Activated naive CD8-positive, alpha-beta T cell treated with anti-CD3 and anti-CD28 coated beads, Interleukin-2, amount 50 U/mL, for 24 hours (primary cell): ENCODE measurements around the gene BTBD2.

Experiments
- ATAC-seq: fragments of 150-1000 bp; cut with Tn5 transposase; one replicate; pipeline ENCODE4 v1.10.0; 2021
- DNase-seq: peaks from one replicate; pipeline ENCODE4 v3.0.0; 2021
- H3K27ac Mint-ChIP-seq: one replicate; pipeline ENCODE4 v1.8.0; 2021; ENCODE audit warnings: mild to moderate bottlenecking, mixed read lengths
- H3K27me3 Mint-ChIP-seq: one replicate; pipeline ENCODE4 v1.8.0; 2021; ENCODE audit warnings: mixed read lengths
- H3K36me3 Mint-ChIP-seq: one replicate; pipeline ENCODE4 v1.8.0; 2021; ENCODE audit warnings: low read depth, mixed read lengths
- H3K4me1 Mint-ChIP-seq: one replicate; pipeline ENCODE4 v1.8.0; 2021; ENCODE audit warnings: mixed read lengths
- H3K4me3 Mint-ChIP-seq: one replicate; pipeline ENCODE4 v1.8.0; 2021; ENCODE audit warnings: mild to moderate bottlenecking, moderate library complexity, mixed read lengths
- H3K9me3 Mint-ChIP-seq: one replicate; pipeline ENCODE4 v1.8.0; 2021; ENCODE audit warnings: mixed read lengths

BTBD2 gene

GRCh38 chr19:2046046-2046907 lies 30.8 kb upstream of the BTBD2 start:
- Mint-ChIP-seq H3K4me1 (peaks cover 45% of the 10 kb centered on the region), H3K36me3 (no peaks in the 10 kb centered on the region)
- no peak for ATAC-seq

GRCh38 chr19:2045501-2046045 lies 30.1 kb upstream of the BTBD2 start:
- H3K9me3 Mint-ChIP-seq, result no peaks in the 10 kb centered on the region
- H3K27me3 Mint-ChIP-seq, result no peaks in the 10 kb centered on the region
- DNase-seq, result no peak
- no peak overlapping the region for H3K4me3 Mint-ChIP-seq
- H3K4me1 Mint-ChIP-seq, result peaks cover 49% of the 10 kb centered on the region
- no peak overlapping the region for H3K27ac Mint-ChIP-seq
- H3K36me3 Mint-ChIP-seq, result peaks cover 3% of the 10 kb centered on the region
- ATAC-seq, result no peak

More at GRCh38 chr19:2046046-2046907, 30.8 kb upstream of the BTBD2 start:
- no peak for DNase-seq
- Mint-ChIP-seq H3K27ac (no peak overlapping the region), H3K9me3 (no peaks in the 10 kb centered on the region), H3K27me3 (no peaks in the 10 kb centered on the region), H3K4me3 (no peak overlapping the region)

GRCh38 chr19:2044709-2045500 lies 29.4 kb upstream of the BTBD2 start:
- H3K9me3 Mint-ChIP-seq, result no peaks in the 10 kb centered on the region
- H3K36me3 Mint-ChIP-seq, result peaks cover 3% of the 10 kb centered on the region
- peaks cover 47% of the 10 kb centered on the region for H3K4me1 Mint-ChIP-seq

GRCh38 chr19:2043961-2044708 lies 28.6 kb upstream of the BTBD2 start:
- Mint-ChIP-seq H3K36me3 (peaks cover 3% of the 10 kb centered on the region), H3K27me3 (no peaks in the 10 kb centered on the region), H3K4me3 (no peak overlapping the region), H3K4me1 (peaks cover 41% of the 10 kb centered on the region), H3K27ac (no peak overlapping the region), H3K9me3 (no peaks in the 10 kb centered on the region)
- ATAC-seq (no peak), DNase-seq (no peak)

More at GRCh38 chr19:2044709-2045500, 29.4 kb upstream of the BTBD2 start:
- ATAC-seq (no peak), DNase-seq (no peak)
- Mint-ChIP-seq H3K4me3 (no peak overlapping the region), H3K27ac (no peak overlapping the region), H3K27me3 (no peaks in the 10 kb centered on the region)

GRCh38 chr19:2043251-2043641 lies 27.7 kb upstream of the BTBD2 start:
- Mint-ChIP-seq H3K4me1 (peaks cover 34% of the 10 kb centered on the region), H3K36me3 (peaks cover 3% of the 10 kb centered on the region), H3K9me3 (no peaks in the 10 kb centered on the region), H3K27ac (peak overlapping the region; percentile 64), H3K27me3 (no peaks in the 10 kb centered on the region), H3K4me3 (peak overlapping the region; percentile 62)
- DNase-seq, result no peak
- ATAC-seq, result no peak

GRCh38 chr19:2042485-2043250 lies 27.2 kb upstream of the BTBD2 start:
- Mint-ChIP-seq H3K9me3 (no peaks in the 10 kb centered on the region), H3K36me3 (peaks cover 3% of the 10 kb centered on the region), H3K27ac (peak overlapping the region; percentile 64), H3K27me3 (no peaks in the 10 kb centered on the region), H3K4me3 (peak overlapping the region; percentile 62), H3K4me1 (peaks cover 29% of the 10 kb centered on the region)
- ATAC-seq, result no peak
- no peak for DNase-seq

GRCh38 chr19:2041683-2042484 lies 26.4 kb upstream of the BTBD2 start:
- Mint-ChIP-seq H3K36me3 (peaks cover 3% of the 10 kb centered on the region), H3K4me1 (peaks cover 25% of the 10 kb centered on the region), H3K4me3 (peak overlapping the region; percentile 70), H3K27ac (peak overlapping the region; percentile 84), H3K9me3 (no peaks in the 10 kb centered on the region), H3K27me3 (no peaks in the 10 kb centered on the region)
- ATAC-seq, result peak; percentile 90
- peak; percentile 100 for DNase-seq

- DNase-seq (no peak), ATAC-seq (no peak)
- H3K4me1 Mint-ChIP-seq, result peaks cover 22% of the 10 kb centered on the region
These were observed 25.8 kb upstream of the BTBD2 start for GRCh38 chr19:2041433-2041682.

GRCh38 chr19:2040647-2041432 lies 25.3 kb upstream of the BTBD2 start:
- H3K4me3 Mint-ChIP-seq, result peak overlapping the region; percentile 70
- DNase-seq (no peak), ATAC-seq (no peak)
- H3K4me1 Mint-ChIP-seq, result peaks cover 22% of the 10 kb centered on the region
- no peaks in the 10 kb centered on the region for H3K9me3 Mint-ChIP-seq
- H3K27me3 Mint-ChIP-seq, result no peaks in the 10 kb centered on the region
- peaks cover 3% of the 10 kb centered on the region for H3K36me3 Mint-ChIP-seq
- H3K27ac Mint-ChIP-seq, result peak overlapping the region; percentile 84

More at GRCh38 chr19:2041433-2041682, 25.8 kb upstream of the BTBD2 start:
- H3K36me3 Mint-ChIP-seq, result peaks cover 3% of the 10 kb centered on the region
- no peaks in the 10 kb centered on the region for H3K9me3 Mint-ChIP-seq
- peak overlapping the region; percentile 84 for H3K27ac Mint-ChIP-seq
- peak overlapping the region; percentile 70 for H3K4me3 Mint-ChIP-seq
- no peaks in the 10 kb centered on the region for H3K27me3 Mint-ChIP-seq

- no peak overlapping the region for H3K27ac Mint-ChIP-seq
- DNase-seq (no peak), ATAC-seq (no peak)
- peaks cover 22% of the 10 kb centered on the region for H3K4me1 Mint-ChIP-seq
- no peaks in the 10 kb centered on the region for H3K9me3 Mint-ChIP-seq
- H3K36me3 Mint-ChIP-seq, result peaks cover 3% of the 10 kb centered on the region
- no peak overlapping the region for H3K4me3 Mint-ChIP-seq
- H3K27me3 Mint-ChIP-seq, result no peaks in the 10 kb centered on the region
These were observed 24.6 kb upstream of the BTBD2 start for GRCh38 chr19:2039959-2040646.

- H3K27ac Mint-ChIP-seq, result no peak overlapping the region
These were observed 23.8 kb upstream of the BTBD2 start for GRCh38 chr19:2039089-2039958.

More at GRCh38 chr19:2039089-2039958, 23.8 kb upstream of the BTBD2 start:
- Mint-ChIP-seq H3K4me3 (no peak overlapping the region), H3K27me3 (no peaks in the 10 kb centered on the region), H3K9me3 (no peaks in the 10 kb centered on the region), H3K36me3 (peaks cover 3% of the 10 kb centered on the region), H3K4me1 (peaks cover 18% of the 10 kb centered on the region)
- no peak for ATAC-seq
- no peak for DNase-seq
